Aorta (tissue), 5 donors: ENCODE results near the gene FASN. TPM values are rescaled to one million over a fixed set of nuclear protein-coding genes. Genes with fewer than 3 reads are reported as not detected.

Experiments
- ATAC-seq: fragments of 200-7000 bp; cut with Tn5 transposase; one replicate; pipeline ENCODE4 v1.9.1; 2022; ENCODE audit warnings: moderate library complexity; ENCODE audit not compliant: low FRiP score
- DNase-seq, 2 donors: peaks; one replicate each; pipeline ENCODE4 v3.0.0-alpha.2; 2020
- H3K27ac ChIP-seq, 2 donors: one replicate each; pipeline ENCODE4 v1.5.1; 2013; ENCODE audit warnings: low read length in 2 of 2, mild to moderate bottlenecking in 2 of 2, moderate library complexity in 2 of 2, control low read depth in 1 of 2, inconsistent platforms in 1 of 2, low read depth in 1 of 2
- H3K27me3 ChIP-seq, 2 donors: one replicate each; pipeline ENCODE4 v1.6.1; 2013; ENCODE audit warnings: control low read depth in 1 of 2, low read length in 1 of 2, mild to moderate bottlenecking in 1 of 2, moderate library complexity in 1 of 2; ENCODE audit not compliant: insufficient read depth in 2 of 2, control insufficient read depth in 1 of 2
- H3K36me3 ChIP-seq, 2 donors: one replicate each; pipeline ENCODE4 v1.6.1; 2013; ENCODE audit warnings: control low read depth in 1 of 2, low read length in 1 of 2, mild to moderate bottlenecking in 1 of 2; ENCODE audit not compliant: insufficient read depth in 2 of 2, control insufficient read depth in 1 of 2
- H3K4me1 ChIP-seq, 2 donors: one replicate each; pipeline ENCODE4 v1.6.1; 2013; ENCODE audit warnings: low read length in 2 of 2, control low read depth in 1 of 2, mild to moderate bottlenecking in 1 of 2, moderate library complexity in 1 of 2; ENCODE audit not compliant: insufficient read depth in 2 of 2, control insufficient read depth in 1 of 2
- H3K4me3 ChIP-seq, 2 donors: one replicate each; pipeline ENCODE4 v1.5.1; 2013; ENCODE audit warnings: low read length in 2 of 2, control low read depth in 1 of 2, mild to moderate bottlenecking in 1 of 2
- H3K9me3 ChIP-seq: one replicate; pipeline ENCODE4 v1.6.1; 2013; ENCODE audit warnings: mild to moderate bottlenecking, low read length; ENCODE audit not compliant: control insufficient read depth
- WGBS, 2 donors: extraction: QIAGEN DNeasy Blood & Tissue Kit; methylation state at CpG; one replicate each; pipeline ENCODE4 v1.1.7; 2013; 5-methylcytosine and 5-hydroxymethylcytosine counted together
- intact Hi-C, 2 donors: fragments of 100-400 bp; cut with DNase I; formaldehyde crosslinking; loops; one replicate each; pipeline versions ENCODE4 v1.14.2 to v1.15.0; 2022
- polyA plus RNA-seq, 2 donors: library from polyadenylated mRNA; stranded (reverse); fragments of 200-250 nt; gene quantifications; one replicate each; pipeline ENCODE4 v1.2.3, GENCODE V29; 2013
- total RNA-seq, 2 donors: library from RNA; stranded (reverse); fragmentation: NEBNext Ultra II Directional; extraction: Animal tissue kit (Norgen Biotek cat#: 25700); gene quantifications; one replicate each; pipeline ENCODE4 v1.2.1, GENCODE V29; 2021
- donor health status: healthy with polysubstance abuse.
- donor health status: Bipolar disorder and iron deficiency.
- donor health status: DM: no; HTN: no; CAD: no.
- donor health status: DM: no; HTN: no; CAD: no.
- donor health status: DM: yes; HTN: yes; CAD: no.

The FASN gene
- total and polyA plus RNA-seq, 4 donors, result 4.3 to 64.0 (median 26.3) TPM

DNA sequence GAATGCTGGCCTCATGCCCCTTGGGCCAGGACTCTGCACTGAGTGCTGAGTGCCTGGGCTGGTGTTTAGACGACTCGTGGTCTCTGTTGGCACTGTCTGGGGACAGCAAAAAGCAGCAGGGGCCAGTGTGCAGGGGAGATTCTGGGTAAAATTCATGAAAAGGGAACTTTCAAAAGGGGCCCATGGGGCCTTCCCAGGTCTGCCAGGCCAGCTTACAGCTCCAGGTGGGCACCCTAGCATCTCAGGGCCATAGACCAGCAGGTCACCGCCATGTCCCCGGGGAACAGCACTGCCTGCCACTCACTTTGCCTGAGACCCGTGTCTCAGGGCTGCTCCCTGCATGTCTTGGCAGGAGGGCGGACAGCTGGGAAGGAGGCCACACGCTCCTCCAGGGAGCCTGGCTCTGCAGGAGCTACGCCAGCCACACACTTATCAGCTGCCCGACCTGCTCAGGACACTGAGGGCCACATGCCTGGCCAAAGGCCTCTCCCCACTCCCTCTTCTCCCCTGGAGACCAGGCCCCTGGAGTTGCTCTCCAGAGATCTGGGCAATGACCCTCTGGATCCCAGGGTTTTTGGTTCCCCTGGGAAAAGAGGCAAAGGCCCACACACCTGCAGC, 8.8 kb upstream of the FASN start:
- intact Hi-C loops, result no loop called here
- DNase-seq (peak in 1 of 2 donors; percentile 53), ATAC-seq (peak; percentile 25)
- H3K4me3 ChIP-seq, result no peak overlapping the region
- no peaks in the 10 kb centered on the region for H3K4me1 ChIP-seq
- peak overlapping the region in 1 of 2 donors; percentile 58 for H3K27ac ChIP-seq
- no peaks in the 10 kb centered on the region for H3K27me3 ChIP-seq
- 6 to 8% methylated on average over 9 of the region's 9 CpGs for WGBS, 2 donors
- H3K36me3 ChIP-seq, result no peaks in the 10 kb centered on the region
- no peaks in the 10 kb centered on the region for H3K9me3 ChIP-seq

DNA sequence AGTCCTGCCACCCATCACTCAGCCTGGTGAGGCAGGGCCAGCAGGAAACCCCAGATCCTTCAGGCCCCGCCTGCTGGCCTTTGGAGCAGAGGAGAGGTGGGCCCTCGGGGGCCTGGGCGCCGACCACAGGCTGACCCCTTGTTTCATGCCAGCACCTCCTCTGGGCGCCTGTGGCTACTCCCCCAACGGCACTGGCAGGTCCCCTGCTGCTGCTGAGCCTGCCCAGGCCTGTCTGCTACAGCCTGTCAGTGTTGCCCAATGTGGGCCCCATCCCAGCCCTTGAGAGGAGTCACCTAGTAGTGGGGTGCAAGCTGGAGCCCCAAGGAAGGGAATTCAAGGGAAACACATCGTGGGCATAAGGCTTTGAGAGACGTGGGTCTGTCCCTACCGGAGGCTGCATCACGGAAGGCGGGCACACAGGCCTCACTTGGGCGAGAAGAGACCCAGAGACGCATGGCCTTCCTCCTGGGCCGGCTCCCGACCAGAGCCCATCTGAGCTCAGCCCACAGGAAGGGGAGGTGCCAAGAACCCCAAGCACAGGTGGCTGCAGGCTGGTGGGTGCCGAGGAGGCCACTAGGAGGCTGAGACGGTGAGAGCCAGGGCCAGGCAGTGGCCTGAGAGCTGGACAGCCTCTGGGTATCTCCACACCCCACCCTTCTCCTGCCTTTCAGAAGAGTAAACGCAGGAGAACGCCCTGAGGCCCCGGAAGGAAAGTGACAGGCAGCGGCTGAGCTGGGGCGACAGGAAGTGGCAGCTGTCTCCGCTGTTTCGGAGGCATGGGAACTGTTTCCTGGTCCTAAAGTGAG, 8.0 kb upstream of the FASN start:
- Histone ChIP-seq H3K27ac (peak overlapping the region in 1 of 2 donors; percentile 58), H3K4me1 (no peaks in the 10 kb centered on the region), H3K27me3 (no peaks in the 10 kb centered on the region), H3K4me3 (no peak overlapping the region), H3K36me3 (no peaks in the 10 kb centered on the region), H3K9me3 (no peaks in the 10 kb centered on the region)
- DNase-seq (peak in 1 of 2 donors; percentile 69), ATAC-seq (peak; percentile 24)
- intact Hi-C loops, result no loop called here
- WGBS, 2 donors, result 42 to 45% methylated on average over 23 to 24 of the region's 24 CpGs

DNA sequence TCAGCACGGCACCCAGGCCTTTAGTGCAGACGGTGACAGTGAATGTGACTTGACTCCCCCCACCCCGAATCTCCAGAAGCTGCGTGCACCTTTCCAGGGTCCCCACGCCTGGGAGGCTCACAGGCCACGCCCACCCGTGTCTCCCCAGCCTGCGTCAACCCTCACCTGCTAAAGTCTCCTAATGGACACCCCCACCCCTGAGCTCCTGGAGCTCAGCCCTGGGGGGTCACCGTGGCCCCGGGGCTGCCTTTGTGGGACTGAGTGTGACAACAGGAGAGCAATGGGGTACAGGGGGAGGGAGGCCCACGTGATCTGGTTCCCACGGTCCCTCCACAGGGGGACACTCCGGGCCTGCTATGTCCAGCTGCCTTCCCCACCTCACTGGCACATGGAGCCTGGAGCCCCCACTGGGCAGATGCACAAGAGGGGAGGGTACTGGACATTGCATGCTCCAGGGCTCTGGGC, 7.4 kb upstream of the FASN start:
- no peaks in the 10 kb centered on the region for H3K36me3 ChIP-seq
- ATAC-seq, result no peak
- H3K9me3 ChIP-seq, result no peaks in the 10 kb centered on the region
- 92% methylated on average over 13 of the region's 13 CpGs for WGBS, 2 donors
- no peak overlapping the region for H3K4me3 ChIP-seq
- H3K4me1 ChIP-seq, result no peaks in the 10 kb centered on the region
- H3K27ac ChIP-seq, result no peak overlapping the region
- intact Hi-C loops, result no loop called here
- no peaks in the 10 kb centered on the region for H3K27me3 ChIP-seq
- DNase-seq, result no peak

DNA sequence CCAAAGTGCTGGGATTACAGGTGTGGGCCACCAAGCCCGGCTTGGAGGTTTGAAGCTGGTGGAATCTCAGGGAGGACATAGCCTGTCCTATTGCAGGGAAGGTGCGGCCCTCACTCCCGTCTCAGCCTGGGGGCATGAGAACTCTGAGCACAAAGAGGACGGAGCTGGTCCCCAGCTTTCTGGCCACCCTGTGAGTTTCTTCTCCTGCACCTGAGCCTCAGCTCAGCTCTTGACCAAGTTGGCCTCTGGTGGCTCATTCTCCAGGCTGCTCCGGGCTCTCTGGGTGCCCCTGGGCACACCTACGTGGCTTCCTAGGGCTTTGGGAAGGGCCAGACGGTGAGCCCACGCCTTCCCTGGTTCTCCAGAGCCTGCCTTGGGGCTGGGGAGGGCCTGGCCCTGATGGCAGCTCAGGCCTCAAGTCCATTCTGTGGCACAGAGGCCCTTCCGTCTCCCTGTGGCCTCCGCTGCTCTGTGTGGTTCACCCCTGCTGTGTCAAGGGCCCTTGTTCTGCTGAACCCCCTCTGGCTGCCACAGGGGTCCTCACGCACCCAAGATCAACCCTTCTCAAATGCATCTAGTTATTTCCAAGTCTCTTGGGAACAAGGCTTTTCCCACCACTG, 6.9 kb upstream of the FASN start:
- 94% methylated on average over 11 of the region's 11 CpGs for WGBS, 2 donors
- Histone ChIP-seq H3K9me3 (no peaks in the 10 kb centered on the region), H3K27ac (no peak overlapping the region), H3K27me3 (no peaks in the 10 kb centered on the region), H3K4me1 (no peaks in the 10 kb centered on the region), H3K4me3 (no peak overlapping the region), H3K36me3 (no peaks in the 10 kb centered on the region)
- intact Hi-C loops, result no loop called here
- DNase-seq (no peak), ATAC-seq (no peak)

DNA sequence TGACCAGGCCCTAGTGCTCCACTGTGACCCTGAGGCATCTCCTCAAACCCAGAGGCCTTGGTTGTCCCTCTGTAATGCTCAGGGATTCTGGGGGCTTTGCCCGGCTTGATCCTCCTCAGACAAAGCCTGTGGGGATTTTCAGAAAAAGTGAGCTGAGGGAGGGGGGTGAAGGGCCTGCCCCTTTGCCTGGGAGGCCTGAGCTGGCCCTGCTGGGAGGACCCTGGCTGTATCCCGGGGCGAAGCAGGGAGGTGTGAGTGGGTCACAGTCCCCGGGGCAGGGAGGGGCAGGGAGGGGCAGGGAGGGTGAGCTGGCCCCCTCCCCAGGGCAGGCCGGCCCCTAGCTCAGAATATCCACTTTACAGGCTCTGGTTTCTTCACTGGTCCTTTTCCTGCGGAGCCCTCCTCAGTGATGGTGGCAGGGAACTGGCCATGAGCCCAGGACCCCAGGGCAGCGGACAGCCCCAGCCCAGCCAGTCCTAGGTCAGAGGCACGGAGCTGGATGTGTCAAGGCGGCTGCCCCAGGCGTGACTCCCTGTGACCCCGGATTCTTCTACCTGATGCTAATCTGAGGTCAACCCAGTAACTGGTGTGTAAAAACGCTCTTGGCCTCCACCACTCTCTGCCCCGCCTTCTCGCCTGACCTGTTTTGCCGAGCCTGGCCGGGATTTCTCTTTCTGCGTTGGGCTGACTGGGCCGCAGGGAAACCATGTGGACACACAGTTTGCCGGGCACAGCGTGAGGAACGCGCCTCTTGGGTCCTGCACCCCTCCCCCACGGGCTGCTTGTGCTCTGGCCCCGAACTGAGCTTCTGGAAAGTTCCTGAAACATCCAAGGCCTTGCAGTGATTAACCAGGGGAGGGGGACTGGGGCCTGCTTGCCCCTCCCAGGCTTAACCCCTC, 5.8 kb upstream of the FASN start:
- peak; percentile 36 for ATAC-seq
- Histone ChIP-seq H3K4me1 (no peaks in the 10 kb centered on the region), H3K4me3 (no peak overlapping the region), H3K36me3 (no peaks in the 10 kb centered on the region), H3K9me3 (no peaks in the 10 kb centered on the region), H3K27ac (no peak overlapping the region), H3K27me3 (no peaks in the 10 kb centered on the region)
- intact Hi-C loops, result no loop called here
- 56 to 59% methylated on average over 22 to 24 of the region's 24 CpGs for WGBS, 2 donors
- peak in 1 of 2 donors; percentile 71 for DNase-seq

DNA sequence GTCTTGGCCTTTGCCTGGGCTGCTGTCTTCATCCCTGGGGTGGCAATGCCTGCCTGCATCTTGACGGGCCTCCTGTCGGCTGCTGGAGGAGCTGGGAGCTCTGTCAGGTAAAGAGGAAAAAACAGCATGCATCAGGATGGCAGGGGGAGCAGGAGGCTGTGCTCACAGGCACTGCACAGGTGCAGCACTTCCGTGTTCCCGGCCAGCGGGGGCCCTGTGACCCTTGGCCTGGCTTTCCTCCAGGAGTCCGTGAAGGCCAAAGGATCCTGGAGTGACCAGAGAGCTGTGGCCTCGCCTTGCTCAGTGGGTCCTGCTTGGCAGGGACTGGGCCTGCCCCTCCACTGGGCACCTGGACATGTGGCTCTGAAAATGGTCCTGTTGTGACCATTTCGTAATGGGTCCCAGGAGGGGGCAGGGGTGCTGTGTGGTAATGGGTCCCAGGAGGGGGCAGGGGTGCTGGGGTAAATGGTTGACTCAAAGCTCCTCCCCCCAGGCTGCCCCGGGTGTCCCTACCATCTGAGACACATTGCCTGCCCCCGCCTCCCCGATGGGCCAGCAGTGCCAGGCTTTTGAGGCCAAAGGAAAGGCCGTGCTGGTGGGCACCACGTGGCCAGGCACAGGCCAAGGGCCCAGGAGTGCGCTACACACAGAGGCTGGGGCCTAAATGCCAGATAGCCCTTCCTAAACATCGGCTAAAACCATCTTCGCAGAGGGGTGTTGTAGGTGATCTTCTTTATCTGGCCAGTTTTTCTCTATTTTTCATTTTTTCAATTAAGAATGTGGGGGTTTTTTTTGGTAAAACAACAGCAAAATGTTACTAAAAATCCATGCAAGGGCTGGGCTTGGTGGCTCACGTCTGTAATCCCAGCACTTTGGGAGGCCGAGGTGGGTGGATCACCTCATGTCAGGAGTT, 4.0 kb upstream of the FASN start:
- H3K36me3 ChIP-seq, result no peaks in the 10 kb centered on the region
- peak in 1 of 2 donors; percentile 46 for DNase-seq
- H3K27me3 ChIP-seq, result peaks cover 0 to 2% of the 10 kb centered on the region in 2 donors
- intact Hi-C loops, result no loop called here
- H3K4me1 ChIP-seq, result no peaks in the 10 kb centered on the region
- H3K4me3 ChIP-seq, result no peak overlapping the region
- no peaks in the 10 kb centered on the region for H3K9me3 ChIP-seq
- no peak for ATAC-seq
- H3K27ac ChIP-seq, result no peak overlapping the region
- WGBS, 2 donors, result 70 to 72% methylated on average over 18 of the region's 18 CpGs

DNA sequence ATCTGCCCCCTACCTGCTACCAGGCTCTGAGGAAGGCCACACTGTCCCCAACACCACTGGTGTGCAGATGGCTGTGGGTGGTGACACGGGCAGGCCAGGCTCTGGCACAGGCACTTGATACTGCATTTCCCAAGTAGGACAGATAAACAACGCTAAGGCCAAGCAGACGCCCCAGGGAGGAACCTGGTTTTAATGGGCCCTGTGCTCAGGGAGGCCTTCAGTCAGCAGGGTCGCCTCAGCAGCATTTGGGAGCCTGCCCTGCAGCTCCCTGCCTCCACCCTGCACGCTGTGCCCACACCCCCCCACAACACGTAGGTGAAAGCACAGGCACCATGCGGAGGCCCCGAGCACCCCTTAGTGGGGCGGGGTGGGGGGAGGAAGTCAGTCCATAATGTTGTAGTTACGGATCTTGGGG, 3.3 kb upstream of the FASN start:
- no peaks in the 10 kb centered on the region for H3K4me1 ChIP-seq
- no peaks in the 10 kb centered on the region for H3K9me3 ChIP-seq
- H3K4me3 ChIP-seq, result no peak overlapping the region
- DNase-seq (peak in 1 of 2 donors; percentile 44), ATAC-seq (no peak)
- 69 to 73% methylated on average over 10 of the region's 10 CpGs for WGBS, 2 donors
- intact Hi-C loops, result no loop called here
- no peak overlapping the region for H3K27ac ChIP-seq
- no peaks in the 10 kb centered on the region for H3K36me3 ChIP-seq
- H3K27me3 ChIP-seq, result peaks cover 0 to 2% of the 10 kb centered on the region in 2 donors
